Activated CD4-positive, CD25-positive, alpha-beta regulatory T cell treated with anti-CD3 and anti-CD28 coated beads, Interleukin-2, amount 50 U/mL, for 72 hours (primary cell): ENCODE data around the gene HSCB.
A peak's percentile ranks its signal among the peaks of the same experiment; 100 is the strongest.
"Not testable (repeated sequence)": the region's sequence is repeated elsewhere in the genome, so short reads cannot be mapped to it uniquely, and the experiment has no call there.

Experiments used
- DNase-seq: peaks from one replicate; pipeline ENCODE4 v3.0.0; 2021

Gene HSCB

DNA sequence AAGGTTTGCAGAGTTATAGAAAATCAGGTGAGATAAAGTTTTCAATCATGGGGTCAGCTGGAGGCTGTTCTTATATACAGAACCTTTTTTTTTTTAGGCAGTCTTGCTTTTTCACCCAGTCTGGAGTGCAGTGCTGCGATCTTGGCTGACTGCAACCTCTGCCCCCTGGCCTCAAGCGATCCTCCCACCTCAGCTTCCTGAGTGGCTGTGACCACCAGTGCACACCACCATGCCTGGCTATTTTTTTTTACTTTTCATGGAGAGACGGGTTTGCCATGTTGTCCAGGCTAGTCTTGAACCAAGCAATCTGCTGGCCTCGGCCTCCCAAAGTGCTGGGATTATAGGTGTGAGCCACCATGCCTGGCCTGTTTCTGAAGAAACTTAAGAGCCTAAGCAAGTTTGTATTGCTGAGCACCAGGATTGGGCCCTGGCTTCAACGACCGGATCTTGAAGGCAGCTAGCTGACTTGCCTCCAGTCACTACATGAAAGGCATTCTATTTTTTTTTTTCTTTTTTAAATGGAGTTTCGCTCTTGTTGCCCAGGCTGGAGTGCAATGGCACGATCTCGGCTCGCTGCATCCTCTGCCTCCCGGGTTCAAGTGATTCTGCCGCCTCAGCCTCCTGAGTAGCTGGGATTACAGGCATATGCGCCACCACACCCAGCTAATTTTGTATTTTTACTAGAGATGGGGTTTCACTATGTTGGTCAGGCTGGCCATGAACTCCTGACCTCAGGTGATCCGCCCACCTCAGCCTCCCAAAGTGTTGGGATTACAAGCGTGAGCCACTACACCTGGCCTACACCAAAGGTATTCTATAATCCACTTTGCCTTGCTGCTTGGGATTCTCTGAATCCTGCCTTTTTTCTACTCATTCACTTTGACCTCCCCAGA, 50.9 kb downstream of the HSCB start:
- no peak for DNase-seq

DNA sequence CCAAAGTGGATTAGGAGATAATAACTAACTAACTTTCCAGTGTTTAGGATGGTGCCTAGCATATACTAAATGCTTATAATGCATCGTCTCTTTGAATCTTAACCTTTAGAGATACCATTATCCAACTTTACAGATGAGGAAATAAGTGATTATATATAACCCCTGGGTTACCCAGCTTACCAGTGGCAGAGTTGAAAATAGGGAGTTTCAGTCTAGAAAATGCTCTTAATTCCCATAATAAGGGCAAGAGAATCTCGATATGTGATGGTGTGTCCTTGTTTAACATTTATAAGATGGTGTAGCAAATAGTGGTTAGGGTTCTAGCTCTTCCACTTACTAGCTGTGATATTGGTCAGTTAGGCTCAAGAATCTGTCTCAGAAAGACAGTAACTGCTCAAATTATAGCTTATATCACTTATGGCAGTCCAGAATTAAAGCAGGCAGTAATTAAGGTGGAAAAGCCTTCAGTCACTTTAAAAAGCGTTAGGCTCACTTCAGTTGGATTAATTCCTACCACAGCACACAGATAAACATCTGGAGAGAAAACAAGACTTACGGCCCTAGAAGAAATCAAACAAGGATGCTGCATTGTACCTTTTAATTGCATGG, 52.2 kb downstream of the HSCB start:
- DNase-seq, result no peak

DNA sequence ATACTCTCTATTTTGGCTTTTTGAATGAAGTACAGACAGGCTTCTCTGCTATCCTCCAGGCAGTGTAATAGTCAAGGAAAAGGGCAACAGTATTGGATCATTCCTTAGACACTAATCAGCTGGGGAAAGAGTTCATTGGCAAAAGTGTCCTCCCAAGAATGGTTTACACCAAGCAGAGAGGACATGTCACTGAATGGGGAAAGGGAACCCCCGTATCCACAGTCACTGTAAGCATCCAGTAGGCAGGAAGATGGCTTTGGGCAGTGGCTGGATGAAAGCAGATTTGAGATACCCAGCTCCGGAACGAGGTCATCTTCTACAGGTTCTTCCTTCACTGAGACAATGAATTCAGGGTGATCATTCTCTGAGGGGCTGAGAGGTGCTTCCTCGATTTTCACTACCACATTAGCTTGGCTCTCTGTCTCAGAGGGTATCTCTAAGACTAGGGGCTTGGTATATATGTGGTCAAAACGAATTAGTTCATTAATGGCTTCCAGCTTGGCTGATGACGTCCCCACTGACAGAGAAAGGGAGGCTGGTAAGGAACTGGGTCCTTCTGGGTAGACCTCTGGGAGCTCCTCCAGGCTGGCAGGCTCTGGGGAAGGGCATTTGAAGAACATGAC, 53.3 kb downstream of the HSCB start:
- DNase-seq, result no peak

DNA sequence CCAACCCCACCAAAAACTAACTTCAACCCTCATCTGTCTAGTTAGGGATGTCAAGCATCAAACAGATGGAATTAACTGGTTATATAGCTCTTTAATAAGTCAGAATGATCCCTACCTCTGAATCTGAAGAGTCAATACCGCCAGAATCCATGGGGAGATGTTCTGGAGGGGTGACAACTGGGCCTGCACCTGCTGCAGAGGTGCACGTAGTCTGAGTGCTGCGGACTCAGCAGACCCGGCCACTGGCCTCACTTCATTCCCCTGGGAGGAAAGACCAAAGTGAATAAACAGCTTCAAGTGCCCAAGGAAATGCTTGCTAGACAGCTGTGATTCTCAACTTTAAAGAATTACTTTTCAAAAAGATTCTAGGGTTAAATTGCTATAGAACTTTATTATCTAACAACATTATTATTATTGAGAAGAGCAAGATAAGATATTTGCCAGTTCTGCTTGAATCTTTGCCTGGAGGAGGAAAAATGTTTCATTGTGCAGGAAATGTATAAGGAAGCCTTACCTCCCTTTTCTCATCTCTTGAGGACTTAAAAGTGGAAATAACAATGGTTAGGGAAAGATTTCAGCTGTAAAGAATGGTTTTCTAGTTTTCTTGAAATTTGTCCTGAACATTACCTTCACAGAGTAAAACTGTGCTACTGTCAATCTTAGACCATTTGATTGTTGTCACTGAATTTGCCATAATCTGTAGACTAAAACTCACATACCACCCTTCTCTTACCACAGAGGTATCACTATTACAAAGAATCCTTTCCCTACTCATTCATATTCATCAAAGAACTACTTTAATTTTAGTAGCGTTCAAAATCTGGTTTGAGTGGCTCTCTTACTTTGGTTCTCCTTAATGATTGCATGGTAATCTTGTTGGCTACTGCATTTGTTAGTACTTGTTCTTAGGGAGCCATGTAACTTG, 54.4 kb downstream of the HSCB start:
- DNase-seq, result no peak

DNA sequence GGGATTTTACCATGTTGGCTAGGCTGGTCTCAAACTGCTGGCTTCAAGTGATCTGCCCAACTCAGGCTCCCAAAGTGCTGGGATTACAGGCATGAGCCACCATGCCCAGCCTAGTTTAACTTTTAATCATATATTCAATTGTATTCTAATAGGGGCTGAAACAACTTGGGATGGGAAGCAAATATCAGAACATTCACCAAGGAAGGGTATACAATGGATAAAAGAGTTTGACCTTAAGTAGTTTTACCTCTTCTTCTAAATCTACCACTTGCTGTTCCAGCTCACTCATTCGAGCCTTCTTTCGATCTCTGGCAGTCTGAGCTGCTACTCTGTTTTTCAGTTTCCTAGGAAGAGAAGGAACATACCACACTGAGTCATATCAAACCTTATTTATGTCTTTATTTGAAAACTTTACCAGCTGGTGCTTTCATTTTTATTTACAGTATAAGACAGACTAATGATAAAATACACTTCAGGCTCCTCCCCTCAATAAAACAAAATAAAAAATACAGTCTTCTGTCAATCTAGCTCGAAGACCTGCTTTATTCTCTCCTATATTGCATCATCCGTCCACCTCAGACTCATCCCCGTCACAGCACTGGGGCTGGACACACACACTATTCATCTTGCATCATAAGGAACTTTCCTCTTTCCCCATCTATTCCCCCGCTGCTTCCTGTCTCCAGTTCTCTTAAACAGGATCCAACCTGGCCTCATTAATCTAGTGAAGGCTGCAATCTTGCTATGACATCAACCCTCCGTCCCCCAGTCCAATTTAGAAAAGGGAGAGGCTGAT, 57.2 kb downstream of the HSCB start:
- no peak for DNase-seq

DNA sequence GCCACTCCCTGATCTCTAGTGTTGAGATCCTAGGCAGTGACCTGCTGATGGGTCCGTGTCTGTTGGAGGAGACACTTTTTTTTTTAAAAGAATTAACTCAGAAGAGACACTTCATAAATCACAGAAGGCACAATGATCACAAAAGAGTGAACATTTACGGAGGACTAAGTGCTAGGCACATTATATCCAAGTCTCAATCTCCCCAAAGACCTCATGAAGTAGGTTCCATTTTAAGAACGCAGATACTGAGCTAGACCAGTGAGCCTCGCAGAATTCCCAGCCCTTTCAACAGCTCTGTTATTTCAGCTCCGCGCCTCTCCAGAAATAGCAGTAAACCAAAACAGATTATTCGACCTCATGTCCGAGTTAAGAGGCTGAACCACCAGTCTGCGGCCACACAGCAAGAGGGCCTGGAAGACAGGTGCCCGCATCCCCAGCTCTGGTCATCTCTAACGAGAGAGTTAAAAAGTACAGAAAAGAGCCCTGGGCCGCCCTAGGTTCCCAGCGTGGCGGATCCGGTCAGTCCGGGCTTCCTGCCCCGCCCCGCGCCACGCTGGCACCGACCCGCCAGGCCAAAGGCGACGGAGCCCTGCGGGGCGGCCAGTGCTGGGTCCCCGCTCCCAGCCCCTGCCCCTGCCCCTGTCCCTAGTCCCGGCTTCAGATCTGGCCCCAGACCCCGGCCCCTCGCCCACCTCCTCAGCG, 57.9 kb downstream of the HSCB start:
- DNase-seq, result no peak

DNA sequence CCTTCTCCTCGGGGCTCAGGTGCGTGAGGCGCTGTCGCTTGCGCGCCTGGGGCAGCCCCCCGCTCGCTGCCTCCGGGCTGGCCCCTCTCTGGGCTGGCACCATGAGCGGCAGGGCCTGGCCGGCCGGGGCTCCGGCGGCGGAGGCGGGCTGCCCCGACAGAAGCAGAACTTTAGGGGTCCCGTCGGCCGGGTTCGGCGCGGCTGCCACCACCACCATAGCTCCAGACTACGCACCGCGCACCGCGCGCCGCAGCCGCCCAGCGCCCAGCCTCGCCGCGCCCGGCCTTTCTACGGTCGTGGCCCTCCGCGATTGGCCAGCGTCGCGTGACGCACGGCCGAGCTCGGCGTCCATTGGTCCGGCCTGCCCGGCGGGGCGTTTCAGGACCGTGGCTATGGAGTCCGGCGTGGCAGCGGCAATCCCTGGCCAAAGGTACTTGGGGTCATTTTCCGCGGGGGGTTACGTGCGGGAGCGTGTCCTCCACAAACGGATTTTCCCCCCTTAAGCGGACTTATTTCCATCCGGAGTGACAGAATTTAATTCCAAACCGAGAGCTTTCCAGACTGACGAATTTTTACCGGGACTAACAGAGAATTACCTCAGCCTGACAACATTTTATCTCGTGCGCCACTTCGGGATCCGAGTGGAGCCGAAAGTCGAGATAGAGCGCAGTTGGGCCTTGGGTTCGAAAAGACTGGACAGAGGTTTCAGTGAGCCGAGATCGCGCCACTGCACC, 58.6 kb downstream of the HSCB start, which contains the start of gene XBP1:
TSS of gene XBP1 (minus strand) at position 262 of the 734 bp plus-strand sequence.
- peak; percentile 91 for DNase-seq

DNA sequence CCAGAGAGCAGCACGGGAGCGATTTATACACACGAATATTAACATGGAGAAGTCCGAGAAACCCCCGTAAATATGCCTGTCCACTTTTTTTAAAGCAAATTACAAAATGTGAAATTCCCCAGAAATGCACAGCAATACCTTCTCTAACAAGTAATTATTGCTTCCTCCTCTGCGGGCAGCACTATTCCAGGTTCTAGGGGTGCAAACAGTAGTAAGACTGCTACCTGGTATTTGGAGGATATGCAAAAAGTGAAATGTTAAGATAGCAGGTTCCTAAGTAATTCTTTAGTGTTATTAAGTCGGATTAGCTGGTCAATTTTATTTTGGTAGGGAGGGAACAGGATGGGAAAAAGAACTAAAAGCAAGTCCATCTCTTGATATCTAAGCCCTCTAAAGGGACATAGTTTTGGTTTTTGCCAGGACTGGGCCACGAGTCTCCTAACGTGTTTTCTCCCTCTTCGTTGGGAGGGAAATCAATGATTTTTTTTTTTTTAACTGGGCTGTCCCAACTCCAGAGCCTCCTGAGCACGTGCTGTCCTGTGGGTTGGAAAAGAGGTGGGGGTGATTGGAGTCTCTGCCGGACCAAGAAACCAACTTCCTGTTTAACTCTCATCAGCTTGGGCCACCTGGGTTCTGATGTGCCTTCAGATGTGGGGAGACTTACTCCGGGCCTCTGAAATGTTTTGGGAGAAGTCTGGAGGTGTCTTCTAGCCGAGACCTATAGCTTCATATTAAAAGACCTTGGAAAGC, 60.2 kb downstream of the HSCB start:
- DNase-seq, result no peak

DNA sequence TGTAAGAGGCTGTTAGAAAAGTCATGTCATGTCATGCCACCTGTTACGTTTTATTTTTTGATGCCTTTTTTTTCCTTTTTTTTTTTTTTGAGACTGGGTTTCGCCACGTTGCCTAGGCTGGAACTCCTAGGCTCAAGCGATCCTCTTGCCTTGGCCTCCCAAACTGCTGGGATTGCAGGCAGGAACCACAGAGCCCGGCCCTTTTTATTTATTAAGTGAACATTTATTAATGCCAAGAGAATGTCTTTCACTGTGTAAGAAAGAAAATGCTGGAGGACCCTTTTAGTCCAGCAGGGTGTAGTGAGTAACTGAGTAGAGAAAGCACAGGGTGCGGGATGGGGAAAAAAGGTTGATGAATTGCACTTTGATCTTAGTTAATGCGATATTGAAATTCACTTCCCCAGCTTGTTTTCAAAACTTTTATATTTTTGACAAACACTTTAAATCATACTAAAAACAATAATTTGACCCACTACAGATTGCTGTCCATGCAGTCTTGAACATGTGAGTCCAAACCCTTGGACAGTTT, 60.8 kb downstream of the HSCB start:
- no peak for DNase-seq

DNA sequence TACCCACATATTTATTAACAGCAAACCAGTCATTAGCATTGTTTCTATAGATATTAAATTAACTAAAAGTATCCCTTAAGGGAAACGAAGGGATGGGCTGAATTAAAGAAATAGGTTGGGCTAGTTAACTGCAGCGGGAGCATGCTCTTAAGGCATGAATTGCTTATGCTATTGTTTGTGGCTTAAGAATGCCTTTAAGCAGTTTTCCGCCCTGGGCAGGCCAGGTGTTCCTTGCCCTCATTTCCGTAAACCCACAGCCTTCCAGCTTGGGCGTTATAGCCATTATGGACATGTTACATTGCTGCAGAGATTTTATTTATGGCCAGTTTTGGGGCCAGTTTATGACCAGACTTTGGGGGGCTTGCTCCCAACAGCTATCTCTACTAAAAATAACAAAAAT, 63.6 kb downstream of the HSCB start:
- DNase-seq, result not testable (repeated sequence)
